Heart right ventricle (tissue), 16 donors: ENCODE data around the gene TIAL1. TPM values are rescaled to one million over a fixed set of nuclear protein-coding genes. Genes with fewer than 3 reads are reported as not detected.

Experiments
- ATAC-seq, 8 donors: fragments of 200-7000 bp; cut with Tn5 transposase; one replicate each; pipeline ENCODE4 v1.9.1; 2020; ENCODE audit warnings: mild to moderate bottlenecking in 8 of 8, moderate library complexity in 8 of 8, moderate number of reproducible peaks in 1 of 8
- DNase-seq, 2 donors: peaks; one replicate each; pipeline ENCODE4 v3.0.0-alpha.2; 2020
- H3K27ac ChIP-seq, 10 donors: fragments of 200-600 bp; sonication (generic) in 2 of 10; one replicate each; pipeline versions ENCODE4 v1.5.0 to v1.8.0; 2020 to 2022; ENCODE audit warnings: mild to moderate bottlenecking in 3 of 10
- H3K27me3 ChIP-seq, 7 donors: fragments of 200-600 bp; one replicate each; pipeline ENCODE4 v1.8.0; 2021 to 2022; ENCODE audit warnings: mild to moderate bottlenecking in 2 of 7
- H3K36me3 ChIP-seq, 9 donors: fragments of 200-600 bp; sonication (generic) in 1 of 9; one replicate each; pipeline versions ENCODE4 v1.5.0 to v1.8.0; 2020 to 2022; ENCODE audit warnings: mild to moderate bottlenecking in 2 of 9
- H3K4me1 ChIP-seq, 9 donors: fragments of 200-600 bp; sonication (generic) in 1 of 9; one replicate each; pipeline versions ENCODE4 v1.5.0 to v1.8.0; 2020 to 2022; ENCODE audit warnings: mild to moderate bottlenecking in 4 of 9
- H3K4me3 ChIP-seq, 10 donors: fragments of 200-600 bp; sonication (generic) in 2 of 10; one replicate each; pipeline versions ENCODE4 v1.5.0 to v1.8.0; 2020 to 2022; ENCODE audit warnings: mild to moderate bottlenecking in 7 of 10, moderate library complexity in 2 of 10
- H3K9me3 ChIP-seq, 11 donors: fragments of 200-600 bp in 10 of 11; sonication (generic) in 2 of 11; one replicate each; pipeline versions ENCODE4 v1.5.0 to v1.8.0; 2013 to 2022; ENCODE audit warnings: mild to moderate bottlenecking in 2 of 11, control low read depth in 1 of 11, moderate library complexity in 1 of 11
- WGBS, 2 donors: extraction: QIAGEN DNeasy Blood & Tissue Kit; methylation state at CpG; one replicate each; pipeline ENCODE4 v1.1.7; 2013; ENCODE audit warnings: inconsistent platforms in 1 of 2; 5-methylcytosine and 5-hydroxymethylcytosine counted together
- intact Hi-C, 10 donors: fragments of 100-400 bp; cut with DNase I; formaldehyde crosslinking; loops; one replicate each; pipeline versions ENCODE4 v1.11.1 to v1.14.2; 2022
- long read RNA-seq, 3 donors: library from polyadenylated mRNA; unstranded; transcript quantifications; one replicate each; pipeline ENCODE4 v2.0.0, GENCODE V29; 2020 to 2021
- polyA plus RNA-seq, 2 donors: library from polyadenylated mRNA; stranded (reverse); fragments of 200-250 nt; gene quantifications; one replicate each; pipeline ENCODE4 v1.2.3, GENCODE V29; 2013
- total RNA-seq, 10 donors: library from RNA; stranded (reverse); fragmentation: NEBNext Ultra II Directional in 3 of 10; extraction: Animal tissue kit (Norgen Biotek cat#: 25700) in 3 of 10; gene quantifications; one replicate each; pipeline versions ENCODE4 v1.2.1 to v1.2.4, GENCODE V29; 2021 to 2023
- TF ChIP-seq, protein P1 (sequence below), 9 donors: fragments of 200-600 bp; sonication (generic) in 2 of 9; IDR thresholded peaks; one replicate each; pipeline versions ENCODE4 v1.5.0 to v1.8.0; 2021 to 2022; ENCODE audit warnings: antibody characterized with exemption in 9 of 9, mild to moderate bottlenecking in 5 of 9, moderate library complexity in 1 of 9
- donor health status: Arrhythmogenic right ventricular cardiomyopathy.
- donor health status: ischemic (EF 13 %, LVEDD 7.1; RV severe dilation, severe dysfunction).
- donor health status: healthy with polysubstance abuse.
- donor health status: DM: no; HTN: yes; CAD: no.
- donor health status: DM: no; HTN: no; CAD: no.
- donor health status: ischemic (EF 25% LVEDD 6.9; RV normal size, moderate dysfunction).
- donor health status: ischemic (EF 25% LVEDD 5.7; RV mildly dilated, moderate dysfunction).
- donor health status: healthy.
- donor health status: DM: yes; HTN: yes; CAD: no.
- donor health status: Ischemic cardiomyopathy.
- donor health status: ischemic (EF 35%, LVEDD 5.7; RV mildly dilated, moderate dysfunction).
- donor health status: nonischemic (EF 11% LVEDD 7.7; RV severe dilation, severe dysfunction).
- donor health status: DM: yes; HTN: yes; CAD: no.
- donor health status: PGD.
- donor health status: ischemic (EF 29% LVEDD 5.4; RV normal size, mild dysfunction).
- donor health status: nonischemic (EF 23%, LVEDD 6.1; RV moderate dilation, normal function).

Gene TIAL1, protein sequence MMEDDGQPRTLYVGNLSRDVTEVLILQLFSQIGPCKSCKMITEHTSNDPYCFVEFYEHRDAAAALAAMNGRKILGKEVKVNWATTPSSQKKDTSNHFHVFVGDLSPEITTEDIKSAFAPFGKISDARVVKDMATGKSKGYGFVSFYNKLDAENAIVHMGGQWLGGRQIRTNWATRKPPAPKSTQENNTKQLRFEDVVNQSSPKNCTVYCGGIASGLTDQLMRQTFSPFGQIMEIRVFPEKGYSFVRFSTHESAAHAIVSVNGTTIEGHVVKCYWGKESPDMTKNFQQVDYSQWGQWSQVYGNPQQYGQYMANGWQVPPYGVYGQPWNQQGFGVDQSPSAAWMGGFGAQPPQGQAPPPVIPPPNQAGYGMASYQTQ
- total RNA-seq (10 to 100 TPM; 65.3 to 94.6 (median 70.7) TPM), polyA plus RNA-seq (10 to 100 TPM; 35.9 to 40.7 TPM)
- long read RNA-seq, donor 1, full-length matches to known transcripts, result 11 of 23 reads
- long read RNA-seq, donor 1, partial matches to known transcripts, result 6 of 23 reads
- long read RNA-seq, donor 1, other reads (novel, unspliced or antisense), result 6 of 23 reads
- long read RNA-seq, donor 2, full-length matches to known transcripts, result 10 of 20 reads
- long read RNA-seq, donor 2, partial matches to known transcripts, result 8 of 20 reads
- long read RNA-seq, donor 2, other reads (novel, unspliced or antisense), result 2 of 20 reads
- long read RNA-seq, donor 3, full-length matches to known transcripts, result 3 of 19 reads
- long read RNA-seq, donor 3, partial matches to known transcripts, result 11 of 19 reads
- long read RNA-seq, donor 3, other reads (novel, unspliced or antisense), result 5 of 19 reads

DNA sequence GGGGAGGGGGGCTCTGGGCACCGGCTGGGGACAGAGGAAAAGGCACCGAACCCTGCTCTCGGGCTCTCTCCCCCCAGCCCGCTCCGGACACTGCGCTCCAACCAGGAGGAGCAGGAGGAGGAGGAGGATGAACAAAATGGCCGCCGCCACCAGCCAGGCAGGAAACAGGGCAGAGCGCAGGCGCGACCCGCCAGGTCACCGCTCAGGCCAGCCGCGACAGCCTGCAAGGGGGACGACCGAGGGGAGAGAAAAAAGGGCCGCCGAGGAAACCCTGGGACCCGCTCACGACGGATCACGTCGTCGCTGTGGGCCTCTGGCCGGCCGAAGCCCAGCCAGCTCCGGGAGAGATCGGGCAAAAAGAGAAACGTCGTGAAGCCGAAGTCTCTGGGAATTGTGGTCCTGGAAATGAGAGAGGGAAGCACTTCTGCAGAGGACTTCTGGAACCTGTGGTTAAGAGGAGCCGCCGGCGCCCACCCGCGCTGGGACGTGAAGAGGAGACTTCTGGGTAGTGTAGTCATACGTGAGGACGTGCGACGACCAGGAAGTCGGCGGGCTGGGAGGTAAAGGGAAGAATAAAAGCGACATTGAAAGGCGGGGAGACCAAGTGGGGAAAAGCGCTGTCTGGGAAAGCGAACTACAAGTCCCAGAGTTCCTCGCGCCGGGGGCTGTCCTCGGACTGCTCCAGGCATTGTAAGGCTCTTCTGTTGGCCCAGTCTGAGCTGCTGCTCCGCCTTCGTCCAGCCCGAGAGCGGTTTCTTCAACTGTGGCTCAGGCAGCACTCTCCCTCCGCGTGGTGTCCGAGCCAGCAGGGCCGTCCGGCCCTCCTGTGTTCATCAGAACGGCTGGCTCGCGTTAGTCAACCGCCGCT is at the start of gene TIAL1:
TSS of gene TIAL1 (minus strand) at position 428 of the 868 bp plus-strand sequence. CDS start 499 bp downstream, outside the sequence.
- intact Hi-C loops, result loop anchor here in 6 of 10 donors (1.0 to 10.0 kb wide), 10 partner anchors 54 to 422 kb away; partner anchors contain the start of genes BAG3 (in 5 of the 6), MCMBP (in 2 of the 6), INPP5F (in 1 of the 6) and PRDX3 (in 1 of the 6)
- TF ChIP-seq, protein P1, sequence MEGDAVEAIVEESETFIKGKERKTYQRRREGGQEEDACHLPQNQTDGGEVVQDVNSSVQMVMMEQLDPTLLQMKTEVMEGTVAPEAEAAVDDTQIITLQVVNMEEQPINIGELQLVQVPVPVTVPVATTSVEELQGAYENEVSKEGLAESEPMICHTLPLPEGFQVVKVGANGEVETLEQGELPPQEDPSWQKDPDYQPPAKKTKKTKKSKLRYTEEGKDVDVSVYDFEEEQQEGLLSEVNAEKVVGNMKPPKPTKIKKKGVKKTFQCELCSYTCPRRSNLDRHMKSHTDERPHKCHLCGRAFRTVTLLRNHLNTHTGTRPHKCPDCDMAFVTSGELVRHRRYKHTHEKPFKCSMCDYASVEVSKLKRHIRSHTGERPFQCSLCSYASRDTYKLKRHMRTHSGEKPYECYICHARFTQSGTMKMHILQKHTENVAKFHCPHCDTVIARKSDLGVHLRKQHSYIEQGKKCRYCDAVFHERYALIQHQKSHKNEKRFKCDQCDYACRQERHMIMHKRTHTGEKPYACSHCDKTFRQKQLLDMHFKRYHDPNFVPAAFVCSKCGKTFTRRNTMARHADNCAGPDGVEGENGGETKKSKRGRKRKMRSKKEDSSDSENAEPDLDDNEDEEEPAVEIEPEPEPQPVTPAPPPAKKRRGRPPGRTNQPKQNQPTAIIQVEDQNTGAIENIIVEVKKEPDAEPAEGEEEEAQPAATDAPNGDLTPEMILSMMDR (IDR thresholded peaks at IDR 0.05), result peak in 1 of 9 donors; percentile 5
- H3K36me3 ChIP-seq, result peaks cover 0 to 13% (median 0%) of the 10 kb centered on the region in 9 donors
- peak; percentile 94 to 97 (median 95) for ATAC-seq
- H3K27ac ChIP-seq, result peak within 1 kb of the TSS; percentile 92 to 99 (median 98)
- peak within 1 kb of the TSS; percentile 72 to 94 (median 86) for H3K4me3 ChIP-seq
- H3K27me3 ChIP-seq, result no peaks in the 10 kb centered on the region
- DNase-seq, result peak; percentile 95 to 99
- H3K9me3 ChIP-seq, result peaks cover 0 to 4% (median 0%) of the 10 kb centered on the region in 11 donors
- peaks cover 3 to 48% (median 46%) of the 10 kb centered on the region in 9 donors for H3K4me1 ChIP-seq
- WGBS, 2 donors, result 0 to 1% methylated on average over 66 of the region's 66 CpGs

DNA sequence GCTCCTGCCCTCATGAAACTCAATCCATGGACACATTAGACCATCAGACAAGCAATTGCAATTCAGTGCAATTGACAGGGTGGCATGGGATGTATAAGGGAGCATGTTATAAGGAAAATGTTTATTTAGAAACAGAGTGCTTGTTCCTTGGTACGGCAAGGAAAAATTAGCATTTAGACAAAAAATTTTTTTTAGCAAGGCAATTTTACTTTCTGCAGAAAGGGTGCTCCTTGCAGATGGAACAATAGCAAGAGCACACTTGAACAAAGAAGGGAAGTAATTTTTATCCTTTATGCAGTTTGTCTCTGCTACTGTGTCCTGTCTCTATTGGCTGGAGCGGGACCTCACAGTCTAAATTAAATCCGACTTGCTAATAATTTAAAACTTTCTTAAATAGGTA is 48.2 kb upstream of the TIAL1 start:
- ATAC-seq, result no peak
- Histone ChIP-seq H3K36me3 (no peaks in the 10 kb centered on the region), H3K4me3 (no peak overlapping the region), H3K9me3 (peaks cover 0 to 28% (median 6%) of the 10 kb centered on the region in 11 donors), H3K27me3 (no peaks in the 10 kb centered on the region), H3K4me1 (no peaks in the 10 kb centered on the region), H3K27ac (no peak overlapping the region)
- TF ChIP-seq, protein P1 (IDR thresholded peaks at IDR 0.05), result no peak
- intact Hi-C loops, result loop anchor here in 4 of 10 donors (5.0 kb wide), 2 partner anchors 33 to 38 kb away; no protein-coding TSS in a partner anchor
- DNase-seq, result no peak
- WGBS, 2 donors, result 94 to 95% methylated on average over 3 of the region's 3 CpGs

DNA sequence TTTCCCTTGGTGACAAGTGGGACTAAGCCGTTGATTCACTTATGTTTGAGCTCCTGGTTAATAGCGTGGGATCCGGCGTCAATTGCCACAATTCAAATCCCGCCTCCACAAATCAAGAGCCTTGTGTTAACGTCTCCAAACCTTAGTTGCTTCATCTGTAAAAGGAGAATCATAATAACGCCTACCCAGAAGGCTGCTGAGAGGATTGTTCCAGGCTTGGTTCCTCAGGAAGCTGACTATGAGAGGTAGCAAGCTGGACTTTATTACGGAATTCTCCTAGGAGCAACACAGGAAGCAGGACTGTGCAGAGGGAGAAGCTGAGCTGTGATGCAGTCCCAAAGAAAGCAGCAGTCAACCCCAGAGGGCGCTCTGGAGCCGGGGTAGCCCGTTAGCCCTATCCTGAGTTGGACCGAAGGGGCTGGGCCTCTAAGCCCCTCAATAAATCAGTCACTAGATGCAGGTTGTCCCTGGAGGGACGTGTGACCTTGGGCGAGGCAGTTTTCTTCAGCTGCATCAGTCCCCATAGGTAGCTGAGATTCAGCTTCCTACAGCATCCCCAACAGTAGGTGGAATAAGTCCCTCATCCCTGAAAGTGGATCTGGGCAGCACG is 47.5 kb upstream of the TIAL1 start:
- Histone ChIP-seq H3K4me1 (no peaks in the 10 kb centered on the region), H3K27me3 (no peaks in the 10 kb centered on the region), H3K9me3 (peaks cover 0 to 28% (median 6%) of the 10 kb centered on the region in 11 donors), H3K27ac (no peak overlapping the region), H3K36me3 (no peaks in the 10 kb centered on the region), H3K4me3 (no peak overlapping the region)
- TF ChIP-seq, protein P1 (IDR thresholded peaks at IDR 0.05), result peak in 1 of 9 donors; percentile 12
- DNase-seq (no peak), ATAC-seq (no peak)
- intact Hi-C loops, result no loop called here
- 70% methylated on average over 15 of the region's 15 CpGs for WGBS, 2 donors
